HEK293T (cell line): ENCODE measurements around the gene NQO1.

ENCODE experiments used
- BHLHE40 ChIP-seq: fragments of 450-650 bp; IDR thresholded peaks from 2 replicates; pipeline ENCODE4 v1.6.1; 2016; ENCODE audit warnings: mild to moderate bottlenecking, moderate library complexity, borderline replicate concordance
- CTBP1 ChIP-seq: fragments of 450-650 bp; IDR thresholded peaks from 2 replicates; pipeline ENCODE4 v1.6.1; 2016; ENCODE audit warnings: borderline replicate concordance
- ELF4 ChIP-seq: fragments of 450-650 bp; IDR thresholded peaks from 2 replicates; pipeline ENCODE4 v1.6.1; 2017; ENCODE audit warnings: antibody characterized with exemption
- FOXA1 ChIP-seq: fragments of 450-650 bp; IDR thresholded peaks from 2 replicates; pipeline ENCODE4 v1.6.1; 2016; ENCODE audit warnings: mild to moderate bottlenecking
- FOXM1 ChIP-seq: fragments of 450-650 bp; IDR thresholded peaks from 2 replicates; pipeline ENCODE4 v1.6.1; 2017; ENCODE audit warnings: mild to moderate bottlenecking, borderline replicate concordance
- LEF1 ChIP-seq: fragments of 450-650 bp; IDR thresholded peaks from 2 replicates; pipeline ENCODE4 v1.6.1; 2017; ENCODE audit warnings: mild to moderate bottlenecking, borderline replicate concordance
- SP1 ChIP-seq: fragments of 450-650 bp; IDR thresholded peaks from 2 replicates; pipeline ENCODE4 v1.6.1; 2017
- SUZ12 ChIP-seq: fragments of 450-650 bp; IDR thresholded peaks from 2 replicates; pipeline ENCODE4 v1.6.1; 2016; ENCODE audit warnings: mild to moderate bottlenecking

- TF ChIP-seq FOXM1 = no peak
- TF ChIP-seq FOXA1 = no peak
- no peak for TF ChIP-seq BHLHE40
- no peak for TF ChIP-seq SP1
- no peak for TF ChIP-seq LEF1
- TF ChIP-seq ELF4 = no peak
- no peak for TF ChIP-seq CTBP1
- TF ChIP-seq SUZ12 = no peak
Observed at GRCh38 chr16:69717066-69717465, 9.3 kb downstream of the NQO1 start.
